22Rv1 (cell line): ENCODE data around the gene MDM1.
A peak's percentile ranks its signal among the peaks of the same experiment; 100 is the strongest.

Experiments used
- H3K27ac ChIP-seq: fragments of 450-650 bp; 2 replicates; pipeline ENCODE4 v1.5.1; 2017
- ZFX ChIP-seq: fragments of 450-650 bp; IDR thresholded peaks from 2 replicates; pipeline ENCODE4 v1.6.1; 2017; ENCODE audit warnings: antibody characterized with exemption, borderline replicate concordance
- TF ChIP-seq, protein P1 (sequence below): fragments of 450-650 bp; IDR thresholded peaks from 2 replicates; pipeline ENCODE4 v1.5.1; 2017; ENCODE audit warnings: mild to moderate bottlenecking

Gene MDM1

DNA sequence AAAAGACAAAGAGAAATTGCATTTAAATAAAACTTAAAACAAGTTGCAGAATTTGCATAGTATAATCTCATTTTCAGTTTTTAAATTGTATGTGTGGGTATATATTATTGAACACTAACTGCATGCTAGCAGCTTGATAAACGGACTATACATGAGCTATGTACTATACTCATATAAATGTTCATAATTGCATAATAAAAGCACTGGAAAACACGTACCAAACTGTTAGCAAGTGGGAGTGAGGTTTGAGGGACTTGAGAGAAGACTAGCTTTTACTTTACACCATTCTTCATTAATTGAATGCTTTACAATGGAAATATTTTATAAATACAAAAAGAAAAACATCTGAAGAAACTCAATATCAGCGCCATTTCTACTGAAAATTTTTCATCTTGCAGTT lies 32.2 kb upstream of the MDM1 start:
- peak overlapping the region; percentile 54 for H3K27ac ChIP-seq
- TF ChIP-seq, protein P1, sequence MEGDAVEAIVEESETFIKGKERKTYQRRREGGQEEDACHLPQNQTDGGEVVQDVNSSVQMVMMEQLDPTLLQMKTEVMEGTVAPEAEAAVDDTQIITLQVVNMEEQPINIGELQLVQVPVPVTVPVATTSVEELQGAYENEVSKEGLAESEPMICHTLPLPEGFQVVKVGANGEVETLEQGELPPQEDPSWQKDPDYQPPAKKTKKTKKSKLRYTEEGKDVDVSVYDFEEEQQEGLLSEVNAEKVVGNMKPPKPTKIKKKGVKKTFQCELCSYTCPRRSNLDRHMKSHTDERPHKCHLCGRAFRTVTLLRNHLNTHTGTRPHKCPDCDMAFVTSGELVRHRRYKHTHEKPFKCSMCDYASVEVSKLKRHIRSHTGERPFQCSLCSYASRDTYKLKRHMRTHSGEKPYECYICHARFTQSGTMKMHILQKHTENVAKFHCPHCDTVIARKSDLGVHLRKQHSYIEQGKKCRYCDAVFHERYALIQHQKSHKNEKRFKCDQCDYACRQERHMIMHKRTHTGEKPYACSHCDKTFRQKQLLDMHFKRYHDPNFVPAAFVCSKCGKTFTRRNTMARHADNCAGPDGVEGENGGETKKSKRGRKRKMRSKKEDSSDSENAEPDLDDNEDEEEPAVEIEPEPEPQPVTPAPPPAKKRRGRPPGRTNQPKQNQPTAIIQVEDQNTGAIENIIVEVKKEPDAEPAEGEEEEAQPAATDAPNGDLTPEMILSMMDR = no peak
- TF ChIP-seq ZFX = no peak

DNA sequence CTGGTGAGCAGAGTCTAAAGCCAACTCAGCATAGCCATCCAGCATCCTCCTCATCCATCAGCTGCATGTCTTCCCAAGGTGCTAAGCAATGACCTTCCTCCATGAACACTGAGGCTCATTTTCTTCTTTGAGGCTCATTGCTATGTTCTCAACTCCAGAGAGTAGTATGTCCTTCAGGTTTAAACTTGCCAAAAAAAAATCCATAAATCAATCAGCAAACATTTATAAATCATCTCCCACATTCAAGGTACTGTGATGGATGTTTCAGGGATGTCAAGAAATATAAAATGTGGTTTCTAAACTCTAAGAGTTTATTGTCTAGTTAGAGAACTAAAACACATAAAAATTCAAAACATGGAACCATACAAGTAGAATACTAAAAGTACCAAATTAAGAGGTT lies 29.8 kb upstream of the MDM1 start:
- H3K27ac ChIP-seq = no peak overlapping the region
- TF ChIP-seq ZFX = no peak
- TF ChIP-seq, protein P1 = no peak

DNA sequence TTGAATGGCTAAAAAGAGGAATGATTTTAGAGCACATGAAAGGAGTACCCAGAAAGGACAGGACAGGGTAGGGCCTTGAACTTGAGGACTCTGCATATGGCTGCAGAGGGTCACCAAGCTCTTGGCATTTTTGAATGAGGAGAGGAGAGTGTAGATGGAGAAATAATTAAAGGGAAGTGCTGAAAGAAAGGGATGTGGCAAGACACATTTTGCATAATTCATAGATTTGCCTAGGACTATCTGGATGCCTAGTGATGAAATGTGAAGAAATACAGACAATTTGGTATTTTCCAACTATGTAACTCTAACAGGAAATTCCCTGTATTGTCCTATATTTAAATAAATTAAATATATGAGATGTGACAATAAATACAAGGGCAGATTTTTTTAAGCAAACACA lies 27.5 kb upstream of the MDM1 start:
- no peak for TF ChIP-seq ZFX
- TF ChIP-seq, protein P1 = no peak

DNA sequence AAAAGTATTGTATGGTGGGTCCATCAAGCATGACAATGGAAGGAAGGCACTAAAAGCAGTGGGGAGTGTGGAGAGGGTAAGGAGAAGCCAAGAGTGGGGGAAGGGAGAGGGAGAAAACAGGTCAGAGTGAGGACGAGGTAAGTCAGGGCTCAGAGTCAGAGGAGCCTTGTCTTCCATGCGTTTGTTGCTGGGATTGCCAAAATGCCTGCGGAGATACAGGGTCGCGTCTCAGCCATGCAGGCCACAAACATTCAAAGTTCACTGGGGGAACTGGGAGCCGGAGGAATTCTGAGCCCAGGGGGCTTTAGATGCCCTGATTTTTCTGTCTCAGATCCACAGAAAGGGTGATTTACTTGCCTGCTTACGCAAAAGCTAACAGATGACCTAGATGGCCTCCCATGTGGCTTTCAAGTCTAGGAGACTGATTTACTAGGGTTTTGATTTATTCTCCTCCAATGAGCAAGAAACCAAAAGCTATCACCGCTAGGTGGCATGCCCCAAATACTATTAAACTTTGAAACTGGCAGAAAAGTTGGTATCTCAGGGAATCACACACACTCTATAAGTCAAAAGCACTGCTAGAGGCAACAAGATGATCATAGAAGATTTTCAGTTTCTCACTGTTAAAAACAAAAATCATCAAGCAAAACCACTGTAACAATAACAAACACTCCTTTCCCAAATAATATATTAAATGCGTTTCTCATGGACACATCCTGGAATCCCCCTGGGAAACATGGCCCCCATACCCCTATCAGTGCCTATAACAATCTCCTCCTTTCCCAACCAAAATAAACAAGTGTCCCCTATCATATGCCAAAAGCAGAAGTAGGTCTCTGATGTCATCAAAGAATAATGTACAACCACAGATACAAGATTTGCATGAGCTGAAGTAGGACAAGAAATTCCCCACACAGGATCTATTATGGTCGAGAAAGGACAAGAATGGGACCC lies 26.6 kb upstream of the MDM1 start:
- TF ChIP-seq, protein P1 = peak; percentile 89
- no peak for TF ChIP-seq ZFX

More for the DNA sequence above, 27.5 kb upstream of the MDM1 start:
- no peak overlapping the region for H3K27ac ChIP-seq

DNA sequence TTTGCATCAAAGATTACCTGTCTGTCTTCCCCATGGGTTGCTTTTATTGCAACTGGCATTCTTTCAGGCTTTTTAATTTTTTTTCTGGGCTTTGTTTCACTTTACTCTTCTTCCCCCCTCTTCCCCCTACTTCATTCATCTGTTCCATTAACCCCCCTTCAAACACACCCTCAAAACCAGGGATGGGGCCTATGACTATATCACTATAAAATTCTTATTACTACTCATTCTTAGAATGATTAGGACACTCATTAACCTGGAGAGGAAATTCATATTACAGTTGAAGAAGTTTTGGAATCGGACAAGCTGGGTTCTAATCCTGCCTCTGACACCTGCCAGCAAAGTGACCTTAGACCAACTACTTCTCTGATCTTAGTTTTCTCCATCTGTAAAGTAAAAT lies 24.8 kb upstream of the MDM1 start:
- TF ChIP-seq, protein P1 = no peak
- no peak for TF ChIP-seq ZFX
- H3K27ac ChIP-seq = no peak overlapping the region

More for the DNA sequence above, 26.6 kb upstream of the MDM1 start:
- no peak overlapping the region for H3K27ac ChIP-seq

DNA sequence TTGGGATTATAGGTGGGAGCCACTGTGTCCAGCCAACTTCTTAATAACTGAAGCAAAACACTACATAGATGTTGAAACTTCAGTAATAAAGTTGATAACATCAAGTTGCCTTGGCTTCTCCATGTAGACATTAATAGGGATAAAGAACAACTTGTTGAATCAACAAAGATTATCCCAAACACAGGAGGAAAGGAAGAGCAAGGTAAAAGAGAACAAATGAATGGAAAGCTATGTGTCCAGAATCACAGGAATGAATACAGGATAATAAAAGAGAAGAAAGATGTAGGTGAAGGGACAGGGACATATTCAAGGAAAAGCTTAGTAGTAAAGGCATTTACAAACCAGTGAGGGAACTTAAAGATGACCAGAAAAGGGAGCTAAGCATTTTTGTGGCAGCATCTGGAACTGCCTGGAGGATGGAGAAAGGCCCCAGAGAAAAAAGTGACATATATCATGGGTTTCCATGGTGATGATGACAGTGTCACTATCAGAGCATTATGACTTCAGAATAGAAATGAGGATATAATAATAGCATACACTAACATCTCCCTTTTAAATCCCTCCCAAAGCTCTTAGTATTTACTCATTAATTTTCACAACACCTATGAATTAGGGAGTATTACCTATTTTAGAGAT lies 24.0 kb upstream of the MDM1 start:
- TF ChIP-seq, protein P1 = no peak
- no peak for TF ChIP-seq ZFX
- no peak overlapping the region for H3K27ac ChIP-seq
